Posterior vena cava (tissue), 2 donors: ENCODE results near the gene OR51G1. TPM values are rescaled to one million over a fixed set of nuclear protein-coding genes. Genes with fewer than 3 reads are reported as not detected.

Source experiments
- DNase-seq: peaks from one replicate; pipeline ENCODE4 v3.0.0-alpha.2; 2020; ENCODE audit warnings: low spot score
- intact Hi-C, 2 donors: fragments of 100-400 bp; cut with DNase I; formaldehyde crosslinking; loops; one replicate each; pipeline versions ENCODE4 v1.14.1 to v1.14.2; 2022 to 2023
- total RNA-seq, 2 donors: library from RNA; stranded (reverse); fragmentation: NEBNext Ultra II Directional; extraction: Animal tissue kit (Norgen Biotek cat#: 25700); gene quantifications; one replicate each; pipeline ENCODE4 v1.2.1, GENCODE V29; 2021
- donor health status: DM: yes; HTN: yes; CAD: no.
- donor health status: DM: yes; HTN: yes; CAD: no.

OR51G1 gene
- total RNA-seq, 2 donors from 2014 or later: not detected

- intact Hi-C loops: no loop called here
- DNase-seq: no peak
Observed at GRCh38 chr11:4881860-4882500, 42.2 kb downstream of the OR51G1 start, which contains the start of gene OR51T1. Gene OR51T1 (plus strand): TSS chr11:4881900. CDS start chr11:4881900, 0 bp downstream.

GRCh38 chr11:4881188-4881587, 43.0 kb downstream of the OR51G1 start:
- intact Hi-C loops: no loop called here
- DNase-seq: no peak

Other genes starting within 250 kb of the OR51G1 start
- under 1 TPM; 0.23 to 0.57 TPM for gene OR51E2, start 226.5 kb downstream of the OR51G1 start, total RNA-seq
- not detected for gene MMP26, start 219.6 kb downstream of the OR51G1 start, total RNA-seq
- gene OR51F1, start 154.4 kb downstream of the OR51G1 start, total RNA-seq: not detected
- not detected for gene OR52R1, start 120.0 kb downstream of the OR51G1 start, total RNA-seq
- not detected for gene OR51F2, start 103.0 kb downstream of the OR51G1 start, total RNA-seq
- gene OR51S1, start 75.1 kb downstream of the OR51G1 start, total RNA-seq: not detected
- gene OR51T1, start 42.4 kb downstream of the OR51G1 start, total RNA-seq: not detected
- not detected for gene OR51A7, start 20.6 kb downstream of the OR51G1 start, total RNA-seq
- gene OR51G2, start 5.0 kb downstream of the OR51G1 start, total RNA-seq: not detected
- gene OR51A4, start 23.3 kb upstream of the OR51G1 start, total RNA-seq: not detected
- gene OR51A2, start 31.4 kb upstream of the OR51G1 start, total RNA-seq: not detected
- gene OR51L1, start 70.5 kb upstream of the OR51G1 start, total RNA-seq: not detected
- gene OR52J3, start 122.2 kb upstream of the OR51G1 start, total RNA-seq: not detected
- gene OR52E2, start 135.3 kb upstream of the OR51G1 start, total RNA-seq: not detected
- gene OR52E1, start 145.2 kb upstream of the OR51G1 start, total RNA-seq: not detected
- not detected for gene OR52A5, start 214.0 kb upstream of the OR51G1 start, total RNA-seq
- gene OR52A1, start 230.4 kb upstream of the OR51G1 start, total RNA-seq: not detected